ENCODE results near the gene IGFBP1. TPM values are rescaled to one million over a fixed set of nuclear protein-coding genes. Genes with fewer than 3 reads are reported as not detected.

IGFBP1 gene
- total and polyA plus RNA-seq, 2 of the 13 experiments (the other 11 are each of a cell fraction or from before 2014, with no cell fraction given): 5.4 to 885 TPM

- no peak for TF ChIP-seq LCORL (IDR thresholded peaks at IDR 0.05)
- TF ChIP-seq LCORL (CRISPR knock-in tag; IDR thresholded peaks at IDR 0.05): 0 out of 2 replicates have a peak, but pooled peaks have one; percentile 38
- TF ChIP-seq FOXA3 (CRISPR knock-in tag; IDR thresholded peaks at IDR 0.05): peak; percentile 47; the same call in 1 of the 2 replicates
- TF ChIP-seq TBX2 (CRISPR knock-in tag; IDR thresholded peaks at IDR 0.05; ENCODE audit: borderline replicate concordance): peak; percentile 35; the same call in 1 of the 2 replicates
- TF ChIP-seq SOX13 (IDR thresholded peaks at IDR 0.05): no peak
- TF ChIP-seq SOX13 (CRISPR knock-in tag; conservative IDR thresholded peaks at IDR 0.05 in 1 of 2, IDR thresholded peaks at IDR 0.05 in 1 of 2): peak in 1 of 2 experiments; percentile 23; a peak in 1 of 4 replicates
- TF ChIP-seq ZBTB25 (CRISPR knock-in tag; IDR thresholded peaks at IDR 0.05): no peak
- peak; percentile 17; the same call in 1 of the 2 replicates for TF ChIP-seq MEIS1 (CRISPR knock-in tag; IDR thresholded peaks at IDR 0.05; ENCODE audit: borderline replicate concordance)
- no peak for TF ChIP-seq ZNF800 (CRISPR knock-in tag; IDR thresholded peaks at IDR 0.05)
- no peak for TF ChIP-seq ELF1 (CRISPR knock-in tag; IDR thresholded peaks at IDR 0.05)
- 0 out of 2 replicates have a peak, but pooled peaks have one; percentile 29 for TF ChIP-seq SSRP1 (CRISPR knock-in tag; IDR thresholded peaks at IDR 0.05)
- 0 out of 2 replicates have a peak, but pooled peaks have one; percentile 13 for TF ChIP-seq SAP130 (CRISPR knock-in tag; IDR thresholded peaks at IDR 0.05; ENCODE audit: low read depth)
- TF ChIP-seq ZNF275 (CRISPR knock-in tag; IDR thresholded peaks at IDR 0.05; ENCODE audit: borderline replicate concordance): no peak
- no peak for TF ChIP-seq ZKSCAN8 (CRISPR knock-in tag; IDR thresholded peaks at IDR 0.05; ENCODE audit: borderline replicate concordance)
- TF ChIP-seq JUN (CRISPR knock-in tag; IDR thresholded peaks at IDR 0.05): no peak
- TF ChIP-seq ZNF335 (CRISPR knock-in tag; IDR thresholded peaks at IDR 0.05): 0 out of 2 replicates have a peak, but pooled peaks have one; percentile 31
- peak; percentile 33; the same call in 1 of the 2 replicates for TF ChIP-seq ZNF574 (CRISPR knock-in tag; IDR thresholded peaks at IDR 0.05)
- TF ChIP-seq RAD21 (CRISPR knock-in tag; IDR thresholded peaks at IDR 0.05): peak; percentile 72
- no peak for TF ChIP-seq ZNF878 (CRISPR knock-in tag; IDR thresholded peaks at IDR 0.05)
- TF ChIP-seq MYPOP (CRISPR knock-in tag; IDR thresholded peaks at IDR 0.05): 0 out of 2 replicates have a peak, but pooled peaks have one; percentile 29
- 0 out of 2 replicates have a peak, but pooled peaks have one; percentile 12 for TF ChIP-seq ZSCAN21 (CRISPR knock-in tag; IDR thresholded peaks at IDR 0.05; ENCODE audit: borderline replicate concordance)
Measured at GRCh38 chr7:45872116-45873034, 15.9 kb upstream of the IGFBP1 start (continued).

Measured in HepG2 (cell line).